ENCODE measurements around the gene AGBL1. TPM values are rescaled to one million over a fixed set of nuclear protein-coding genes. Genes with fewer than 3 reads are reported as not detected.
"Not testable (repeated sequence)": the region's sequence is repeated elsewhere in the genome, so short reads cannot be mapped to it uniquely, and the experiment has no call there.

Gene AGBL1
- total RNA-seq, 1 experiment from 2014 or later = not detected

- no peak for DNase-seq (ENCODE audit: low read depth)
Measured at GRCh38 chr15:86871964-86872363, 792.3 kb downstream of the AGBL1 start.

GRCh38 chr15:86872782-86873181 lies 793.1 kb downstream of the AGBL1 start:
- no peak for DNase-seq (ENCODE audit: low read depth)

- no peak for DNase-seq (ENCODE audit: low read depth)
Measured at GRCh38 chr15:86875067-86875466, 795.4 kb downstream of the AGBL1 start.

GRCh38 chr15:86876387-86876944 lies 796.8 kb downstream of the AGBL1 start:
- no peak for DNase-seq (ENCODE audit: low read depth)

- DNase-seq (ENCODE audit: low read depth) = peak; percentile 86
Measured at GRCh38 chr15:86877171-86877631, 797.5 kb downstream of the AGBL1 start.

GRCh38 chr15:86878844-86879243 lies 799.2 kb downstream of the AGBL1 start:
- DNase-seq (ENCODE audit: low read depth) = not testable (repeated sequence)

- peak; percentile 61 for DNase-seq (ENCODE audit: low read depth)
Measured at GRCh38 chr15:86879250-86880229, 799.9 kb downstream of the AGBL1 start.

GRCh38 chr15:86885616-86886015 lies 805.9 kb downstream of the AGBL1 start:
- DNase-seq (ENCODE audit: low read depth) = no peak

- peak; percentile 82 for DNase-seq (ENCODE audit: low read depth)
Measured at GRCh38 chr15:86892774-86893449, 813.2 kb downstream of the AGBL1 start.

- DNase-seq (ENCODE audit: low read depth) = no peak
Measured at GRCh38 chr15:86894269-86894668, 814.6 kb downstream of the AGBL1 start.

GRCh38 chr15:86903642-86904421 lies 824.2 kb downstream of the AGBL1 start:
- no peak for DNase-seq (ENCODE audit: low read depth)

GRCh38 chr15:86905625-86906256 lies 826.1 kb downstream of the AGBL1 start:
- DNase-seq (ENCODE audit: low read depth) = no peak

- peak; percentile 36 for DNase-seq (ENCODE audit: low read depth)
Measured at GRCh38 chr15:86906376-86906775, 826.7 kb downstream of the AGBL1 start.

- DNase-seq (ENCODE audit: low read depth) = no peak
Measured at GRCh38 chr15:86911022-86911421, 831.4 kb downstream of the AGBL1 start.

GRCh38 chr15:86912661-86913060 lies 833.0 kb downstream of the AGBL1 start:
- no peak for DNase-seq (ENCODE audit: low read depth)

GRCh38 chr15:86915811-86916331 lies 836.2 kb downstream of the AGBL1 start:
- peak; percentile 79 for DNase-seq (ENCODE audit: low read depth)

GRCh38 chr15:86916671-86917360 lies 837.1 kb downstream of the AGBL1 start:
- DNase-seq (ENCODE audit: low read depth) = peak; percentile 38

- DNase-seq (ENCODE audit: low read depth) = no peak
Measured at GRCh38 chr15:86917361-86917671, 837.6 kb downstream of the AGBL1 start.

GRCh38 chr15:86919581-86919980 lies 839.9 kb downstream of the AGBL1 start:
- peak; percentile 18 for DNase-seq (ENCODE audit: low read depth)

- DNase-seq (ENCODE audit: low read depth) = no peak
Measured at GRCh38 chr15:86929461-86929860, 849.8 kb downstream of the AGBL1 start.

All from M059J (cell line).